ENCODE measurements around the gene FAM184B. TPM values are rescaled to one million over a fixed set of nuclear protein-coding genes. Genes with fewer than 3 reads are reported as not detected.

The FAM184B gene
- total RNA-seq, 4 donors from 2014 or later = not detected

DNA sequence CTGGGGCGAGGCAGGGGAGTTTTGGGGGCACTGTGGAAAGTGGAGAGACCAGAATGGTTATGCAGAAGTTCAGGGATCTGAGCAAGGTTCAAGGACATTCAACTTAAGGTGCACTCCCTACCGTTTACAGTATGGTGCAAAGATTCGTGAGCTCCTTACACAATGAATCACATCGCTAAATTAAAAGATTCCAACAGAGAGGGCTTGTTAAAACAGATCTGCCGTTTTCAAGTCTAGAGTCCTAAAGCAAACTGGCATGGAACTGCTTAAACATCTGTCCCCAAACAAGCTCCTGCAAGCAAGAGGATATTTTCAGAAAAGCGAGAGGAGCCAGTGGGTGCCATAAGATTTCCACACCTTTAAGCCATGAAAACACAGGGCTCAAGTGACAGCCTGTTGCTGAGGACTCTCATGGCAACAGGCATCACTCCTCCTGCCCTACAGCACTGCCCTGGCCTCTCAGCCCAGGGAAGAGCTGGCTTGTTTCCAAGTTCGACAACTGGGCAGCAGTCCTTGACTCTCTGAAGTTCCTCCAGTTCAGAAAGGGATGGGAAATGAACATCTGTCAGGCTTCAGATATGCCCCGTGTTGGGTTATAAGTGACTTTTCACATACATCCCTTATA lies 10.0 kb downstream of the FAM184B start:
- TF ChIP-seq, protein P1, sequence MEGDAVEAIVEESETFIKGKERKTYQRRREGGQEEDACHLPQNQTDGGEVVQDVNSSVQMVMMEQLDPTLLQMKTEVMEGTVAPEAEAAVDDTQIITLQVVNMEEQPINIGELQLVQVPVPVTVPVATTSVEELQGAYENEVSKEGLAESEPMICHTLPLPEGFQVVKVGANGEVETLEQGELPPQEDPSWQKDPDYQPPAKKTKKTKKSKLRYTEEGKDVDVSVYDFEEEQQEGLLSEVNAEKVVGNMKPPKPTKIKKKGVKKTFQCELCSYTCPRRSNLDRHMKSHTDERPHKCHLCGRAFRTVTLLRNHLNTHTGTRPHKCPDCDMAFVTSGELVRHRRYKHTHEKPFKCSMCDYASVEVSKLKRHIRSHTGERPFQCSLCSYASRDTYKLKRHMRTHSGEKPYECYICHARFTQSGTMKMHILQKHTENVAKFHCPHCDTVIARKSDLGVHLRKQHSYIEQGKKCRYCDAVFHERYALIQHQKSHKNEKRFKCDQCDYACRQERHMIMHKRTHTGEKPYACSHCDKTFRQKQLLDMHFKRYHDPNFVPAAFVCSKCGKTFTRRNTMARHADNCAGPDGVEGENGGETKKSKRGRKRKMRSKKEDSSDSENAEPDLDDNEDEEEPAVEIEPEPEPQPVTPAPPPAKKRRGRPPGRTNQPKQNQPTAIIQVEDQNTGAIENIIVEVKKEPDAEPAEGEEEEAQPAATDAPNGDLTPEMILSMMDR (IDR thresholded peaks at IDR 0.05; ENCODE audit: low read depth) = no peak

DNA sequence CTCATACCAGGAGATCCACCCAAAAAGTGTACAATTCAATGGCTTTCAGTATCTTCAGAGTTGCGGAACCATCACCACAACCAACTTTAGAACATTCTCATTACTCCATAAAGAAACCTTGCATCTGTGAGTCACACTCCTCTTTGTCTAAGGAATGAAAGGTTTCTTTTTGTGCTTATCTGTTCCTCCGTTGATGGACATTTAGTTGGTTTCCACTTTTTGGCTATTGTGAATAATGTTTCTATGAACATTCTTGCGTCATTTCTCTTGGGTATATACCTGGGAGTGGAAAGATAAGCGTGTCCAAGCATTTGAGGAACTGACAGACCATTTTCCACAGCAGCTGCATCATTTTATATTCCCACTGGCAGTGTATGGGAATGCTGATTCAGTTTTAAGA lies 10.6 kb downstream of the FAM184B start:
- TF ChIP-seq, protein P1 (IDR thresholded peaks at IDR 0.05; ENCODE audit: low read depth) = no peak

DNA sequence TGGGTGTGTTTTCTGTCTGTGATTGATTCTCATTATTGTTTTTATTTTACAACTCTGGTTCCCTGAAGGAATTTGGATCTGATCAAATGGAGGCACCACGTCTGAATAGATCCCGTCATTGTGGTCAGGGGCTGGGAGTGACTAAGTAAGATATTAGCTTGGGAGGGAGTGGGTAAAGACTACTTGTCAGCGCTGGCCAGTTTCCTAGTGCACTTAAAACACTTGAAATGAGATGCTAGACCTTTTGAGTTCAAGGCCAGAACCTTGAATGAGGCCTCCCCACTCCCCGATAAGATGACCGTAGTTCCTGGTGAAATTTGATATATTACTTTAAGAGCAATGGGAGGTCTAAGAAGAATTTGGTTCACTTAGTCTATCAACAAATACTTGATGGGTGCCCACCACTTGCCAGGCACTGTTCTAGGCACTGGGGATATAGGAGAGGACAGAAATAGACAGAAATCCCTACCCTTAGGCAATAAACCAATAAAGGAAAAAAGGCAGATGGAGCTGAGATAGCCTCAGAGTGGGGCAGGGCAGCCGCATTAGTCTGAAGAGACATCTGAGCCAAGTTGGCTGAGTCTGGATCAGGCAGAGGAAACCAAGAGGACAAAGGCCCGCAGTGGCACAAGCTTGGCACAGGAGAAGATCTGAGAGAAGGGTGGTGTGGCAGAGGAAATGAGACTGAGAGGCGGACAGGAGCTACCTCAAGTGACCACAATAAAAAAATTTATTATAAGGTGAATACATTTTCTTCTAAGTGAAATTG lies 11.8 kb downstream of the FAM184B start:
- TF ChIP-seq, protein P1 (IDR thresholded peaks at IDR 0.05; ENCODE audit: low read depth) = no peak

DNA sequence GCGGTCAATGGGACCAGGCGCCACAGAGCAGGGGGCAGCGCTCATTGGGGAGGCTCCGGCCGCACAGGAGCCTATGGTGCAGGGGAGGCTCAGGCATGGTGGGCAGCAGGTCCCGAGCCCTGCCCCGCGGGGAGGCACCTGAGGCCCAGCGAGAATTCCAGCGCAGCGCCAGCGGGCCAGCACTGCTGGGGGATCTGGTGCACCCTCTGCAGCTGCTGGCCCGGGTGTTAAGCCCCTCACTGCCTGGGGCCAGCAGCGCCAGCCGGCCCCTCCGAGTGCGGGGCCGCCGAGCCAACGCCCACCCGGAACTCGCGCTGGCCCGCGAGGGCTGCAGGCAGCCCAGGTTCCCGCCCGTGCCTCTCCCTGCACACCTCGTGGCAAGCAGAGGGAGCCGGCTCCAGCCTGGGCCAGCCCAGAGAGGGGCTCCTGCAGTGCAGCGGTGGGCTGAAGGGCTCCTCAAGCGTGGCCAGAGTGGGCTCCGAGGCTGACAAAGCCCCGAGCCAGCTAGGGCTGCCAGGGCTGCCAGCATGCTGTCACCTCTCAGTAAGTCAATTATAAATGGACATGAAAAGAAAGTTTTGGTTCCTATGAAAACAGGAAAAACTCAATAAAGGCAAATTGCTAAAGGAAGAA lies 14.5 kb downstream of the FAM184B start:
- TF ChIP-seq, protein P1 (IDR thresholded peaks at IDR 0.05; ENCODE audit: low read depth) = no peak

DNA sequence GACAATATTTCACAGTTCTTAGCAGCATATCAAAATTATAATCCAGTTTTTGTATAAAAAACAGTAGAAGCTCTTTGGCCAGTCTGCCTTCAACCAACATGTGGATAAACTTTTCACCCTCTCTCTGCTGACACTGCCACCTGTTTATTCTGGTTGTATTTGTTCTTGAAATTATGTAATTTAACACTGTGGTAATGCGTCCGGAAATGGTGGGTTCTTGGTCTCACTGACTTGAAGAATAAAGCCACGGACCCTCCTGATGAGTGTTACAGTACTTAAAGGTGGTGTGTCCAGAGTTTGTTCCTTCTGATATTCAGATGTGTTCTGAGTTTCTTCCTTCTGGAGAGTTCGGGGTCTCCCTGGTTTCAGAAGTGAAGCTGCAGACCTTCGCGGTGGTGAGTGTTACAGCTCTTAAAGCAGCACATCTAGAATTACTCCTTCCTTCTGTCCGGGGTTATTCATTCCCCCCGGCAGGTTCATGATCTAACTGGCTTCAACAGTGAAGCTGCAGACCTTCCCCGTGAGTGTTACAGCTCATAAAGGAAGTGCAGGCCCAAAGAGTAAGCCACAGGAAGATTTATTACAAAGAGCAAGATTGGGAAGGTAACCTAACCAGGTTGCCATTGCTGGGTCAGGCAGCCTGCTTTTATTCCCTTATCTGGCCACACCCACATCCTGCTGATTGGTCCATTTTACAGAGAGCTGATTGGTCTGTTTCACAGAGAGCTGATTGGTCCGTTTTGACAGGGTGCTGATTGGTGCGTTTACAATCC lies 15.7 kb downstream of the FAM184B start:
- TF ChIP-seq, protein P1 (IDR thresholded peaks at IDR 0.05; ENCODE audit: low read depth) = no peak

DNA sequence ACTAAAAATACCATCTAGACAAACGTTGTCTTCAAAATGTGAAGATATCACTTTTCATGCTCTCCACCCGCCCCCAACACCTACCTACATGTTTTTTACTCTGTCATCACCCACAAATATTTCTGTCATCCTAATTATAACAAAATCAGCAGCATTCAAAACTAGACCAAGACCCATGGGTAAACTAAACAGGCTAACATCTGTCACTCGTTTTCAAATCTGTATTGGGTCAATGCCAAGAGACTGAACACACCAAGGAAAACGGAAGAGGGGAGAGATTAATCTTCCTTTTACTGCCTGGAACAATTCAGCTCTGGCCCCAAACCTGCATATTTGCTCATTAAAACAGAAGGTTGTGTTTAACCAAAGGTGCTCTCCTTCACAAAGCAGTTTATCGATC lies 17.5 kb downstream of the FAM184B start:
- TF ChIP-seq, protein P1 (IDR thresholded peaks at IDR 0.05; ENCODE audit: low read depth) = no peak

All from subcutaneous adipose tissue (tissue), 4 donors.